Activated CD8-positive, alpha-beta memory T cell treated with anti-CD3 and anti-CD28 coated beads, Interleukin-2, amount 50 U/mL, for 1 hour (primary cell): Measurements from ENCODE around the gene CCDC157.

Source experiments
- DNase-seq: peaks from one replicate; pipeline ENCODE4 v3.0.0-alpha.2; 2020; ENCODE audit errors: extremely low read depth

CCDC157 gene

GRCh38 chr22:30413745-30414524, 57.1 kb downstream of the CCDC157 start:
- DNase-seq: no peak

- no peak for DNase-seq
Measured at GRCh38 chr22:30414525-30415047, 57.8 kb downstream of the CCDC157 start.

GRCh38 chr22:30416403-30416802, 59.6 kb downstream of the CCDC157 start:
- DNase-seq: no peak

GRCh38 chr22:30416837-30417236, 60.0 kb downstream of the CCDC157 start:
- DNase-seq: no peak

GRCh38 chr22:30420347-30421125, 63.7 kb downstream of the CCDC157 start:
- no peak for DNase-seq

GRCh38 chr22:30421695-30422480, 65.1 kb downstream of the CCDC157 start:
- no peak for DNase-seq

- DNase-seq: no peak
Measured at GRCh38 chr22:30422481-30423300, 65.9 kb downstream of the CCDC157 start.

- no peak for DNase-seq
Measured at GRCh38 chr22:30423301-30423958, 66.6 kb downstream of the CCDC157 start.

- DNase-seq: peak; percentile 99
Measured at GRCh38 chr22:30423959-30424533, 67.2 kb downstream of the CCDC157 start.

- no peak for DNase-seq
Measured at GRCh38 chr22:30424534-30425326, 67.9 kb downstream of the CCDC157 start.

GRCh38 chr22:30425327-30425615, 68.5 kb downstream of the CCDC157 start:
- DNase-seq: no peak

GRCh38 chr22:30425616-30426387, 69.0 kb downstream of the CCDC157 start, which contains the start of gene MTFP1:
Gene MTFP1 (plus strand): TSS chr22:30425768. CDS start chr22:30425880, 112 bp downstream.
- DNase-seq: no peak
